HG03159 (cell line): Measurements from ENCODE around the gene AR.

ENCODE experiments used
- ATAC-seq: cut with Tn5 transposase; IDR thresholded peaks from one replicate; pipeline ENCODE4 v1.9.1; 2021; ENCODE audit warnings: mild to moderate bottlenecking, moderate library complexity; ENCODE audit not compliant: unreplicated experiment

The AR gene

GRCh38 chrX:67723580-67724351 is 179.9 kb downstream of the AR start:
- ATAC-seq, result no peak

- ATAC-seq, result no peak
These were observed 180.7 kb downstream of the AR start for GRCh38 chrX:67724359-67725110.

GRCh38 chrX:67725471-67725870 is 181.7 kb downstream of the AR start:
- ATAC-seq, result no peak

- ATAC-seq, result no peak
These were observed 182.2 kb downstream of the AR start for GRCh38 chrX:67726018-67726417.

- ATAC-seq, result no peak
These were observed 183.8 kb downstream of the AR start for GRCh38 chrX:67727576-67727975.

- ATAC-seq, result no peak
These were observed 186.5 kb downstream of the AR start for GRCh38 chrX:67730296-67730695.

- no peak for ATAC-seq
These were observed 187.2 kb downstream of the AR start for GRCh38 chrX:67731061-67731460.

- no peak for ATAC-seq
These were observed 189.0 kb downstream of the AR start for GRCh38 chrX:67732864-67733263.

GRCh38 chrX:67734111-67734753 is 190.4 kb downstream of the AR start:
- ATAC-seq, result no peak

- no peak for ATAC-seq
These were observed 205.7 kb downstream of the AR start for GRCh38 chrX:67749536-67749935.

- no peak for ATAC-seq
These were observed 206.9 kb downstream of the AR start for GRCh38 chrX:67750694-67751093.

GRCh38 chrX:67759018-67759417 is 215.2 kb downstream of the AR start:
- no peak for ATAC-seq

- ATAC-seq, result no peak
These were observed 233.3 kb downstream of the AR start for GRCh38 chrX:67777148-67777547.

GRCh38 chrX:67779099-67779498 is 235.3 kb downstream of the AR start:
- ATAC-seq, result no peak
